Gastrocnemius medialis (tissue), 4 donors: ENCODE measurements around the gene JAM3. TPM values are rescaled to one million over a fixed set of nuclear protein-coding genes. Genes with fewer than 3 reads are reported as not detected.

Experiments used
- ATAC-seq, 2 donors: fragments of 150-250 bp; one replicate each; pipeline ENCODE4 v1.9.1; 2016
- DNase-seq, 2 donors: peaks; one replicate each; pipeline ENCODE4 v3.0.0-alpha.2; 2019
- H3K27ac ChIP-seq, 4 donors: fragments of 200-600 bp; sonication (generic); 1 replicate in 1 of 4; 2 replicates in 3 of 4; pipeline ENCODE4 v1.5.1; 2016 to 2018; ENCODE audit warnings: mild to moderate bottlenecking in 2 of 4, moderate library complexity in 1 of 4
- H3K27me3 ChIP-seq, 3 donors: fragments of 200-600 bp; sonication (generic) in 2 of 3; 1 replicate in 1 of 3; 2 replicates in 2 of 3; pipeline versions ENCODE4 v1.5.1 to v1.6.0; 2016 to 2019; ENCODE audit warnings: mild to moderate bottlenecking in 1 of 3, moderate library complexity in 1 of 3
- H3K36me3 ChIP-seq, 2 donors: fragments of 200-600 bp; sonication (generic) in 1 of 2; one replicate each; pipeline ENCODE4 v1.5.1; 2017 to 2018
- H3K4me1 ChIP-seq, 2 donors: fragments of 200-600 bp; sonication (generic) in 1 of 2; one replicate each; pipeline ENCODE4 v1.5.1; 2016 to 2017; ENCODE audit warnings: mild to moderate bottlenecking in 2 of 2
- H3K4me3 ChIP-seq, 4 donors: fragments of 200-600 bp; sonication (generic) in 3 of 4; 1 replicate in 1 of 4; 2 replicates in 3 of 4; pipeline ENCODE4 v1.5.1; 2016 to 2019; ENCODE audit warnings: mild to moderate bottlenecking in 2 of 4
- H3K9me3 ChIP-seq, 3 donors: fragments of 200-600 bp; sonication (generic) in 2 of 3; 1 replicate in 1 of 3; 2 replicates in 2 of 3; pipeline ENCODE4 v1.5.1; 2016 to 2019
- CTCF ChIP-seq, 5 experiments: fragments of 450-650 bp in 3 of 5; fragments of 200-600 bp in 2 of 5; sonication (generic) in 2 of 5; IDR thresholded peaks in 4 of 5; conservative IDR thresholded peaks in 1 of 5; 1 replicate in 4 of 5; 2 replicates in 1 of 5; pipeline ENCODE4 v1.5.1; 2016 to 2019; ENCODE audit warnings: antibody characterized with exemption in 5 of 5, mild to moderate bottlenecking in 3 of 5, moderate library complexity in 3 of 5
- POLR2A ChIP-seq, 2 donors: fragments of 450-650 bp; IDR thresholded peaks; one replicate each; pipeline ENCODE4 v1.6.1; 2017; ENCODE audit warnings: antibody characterized with exemption in 2 of 2, mild to moderate bottlenecking in 2 of 2, moderate library complexity in 2 of 2
- in situ Hi-C, 4 donors: fragments of 200-750 bp; cut with MboI; loops; one replicate each; pipeline versions ENCODE4 v1.15.0 to v1.8.0; 2017; ENCODE audit warnings: low sequenced_read_pairs in 4 of 4
- intact Hi-C: fragments of 100-400 bp; cut with DNase I; formaldehyde crosslinking; loops from one replicate; pipeline ENCODE4 v1.15.1; 2023; ENCODE audit warnings: low total_unique reads
- total RNA-seq, 4 donors: library from RNA; depleted of rRNA; stranded (reverse); fragments of >200 nt; gene quantifications; one replicate each; pipeline versions ENCODE4 v1.1.0 to v1.2.3, GENCODE V29; 2016

JAM3 gene
- total RNA-seq, 4 donors from 2014 or later: 3.5 to 9.7 (median 6.2) TPM

GRCh38 chr11:134155946-134156865 is 87.3 kb downstream of the JAM3 start:
- DNase-seq (no peak), ATAC-seq (no peak)
- Histone ChIP-seq H3K4me3 (no peak overlapping the region), H3K9me3 (no peaks in the 10 kb centered on the region), H3K27ac (no peak overlapping the region), H3K36me3 (peaks cover 0 to 65% of the 10 kb centered on the region in 2 donors), H3K27me3 (no peaks in the 10 kb centered on the region), H3K4me1 (no peaks in the 10 kb centered on the region)
- no peak for TF ChIP-seq CTCF (IDR thresholded peaks at IDR 0.05 in 4 of 5, conservative IDR thresholded peaks at IDR 0.05 in 1 of 5)
- TF ChIP-seq POLR2A (IDR thresholded peaks at IDR 0.05): no peak
- in situ Hi-C loops: no loop called here
- intact Hi-C loops: no loop called here

- no peak overlapping the region for H3K27ac ChIP-seq
- ATAC-seq: no peak
- no peaks in the 10 kb centered on the region for H3K9me3 ChIP-seq
- no peak for DNase-seq
- no peak overlapping the region for H3K4me3 ChIP-seq
- TF ChIP-seq CTCF (IDR thresholded peaks at IDR 0.05 in 4 of 5, conservative IDR thresholded peaks at IDR 0.05 in 1 of 5): no peak
- no peak for TF ChIP-seq POLR2A (IDR thresholded peaks at IDR 0.05)
- in situ Hi-C loops: no loop called here
- no peaks in the 10 kb centered on the region for H3K4me1 ChIP-seq
- H3K27me3 ChIP-seq: no peaks in the 10 kb centered on the region
- peaks cover 0 to 66% of the 10 kb centered on the region in 2 donors for H3K36me3 ChIP-seq
- intact Hi-C loops: no loop called here
Observed at GRCh38 chr11:134157451-134157850, 88.6 kb downstream of the JAM3 start.

GRCh38 chr11:134158023-134158422 is 89.2 kb downstream of the JAM3 start:
- no peak for TF ChIP-seq POLR2A (IDR thresholded peaks at IDR 0.05)
- no peak for TF ChIP-seq CTCF (IDR thresholded peaks at IDR 0.05 in 4 of 5, conservative IDR thresholded peaks at IDR 0.05 in 1 of 5)
- no peaks in the 10 kb centered on the region for H3K4me1 ChIP-seq
- H3K27ac ChIP-seq: no peak overlapping the region
- ATAC-seq: no peak
- intact Hi-C loops (no loop called here), in situ Hi-C loops (no loop called here)
- no peak for DNase-seq
- no peaks in the 10 kb centered on the region for H3K9me3 ChIP-seq
- peaks cover 0 to 61% of the 10 kb centered on the region in 2 donors for H3K36me3 ChIP-seq
- no peak overlapping the region for H3K4me3 ChIP-seq
- no peaks in the 10 kb centered on the region for H3K27me3 ChIP-seq

DNA sequence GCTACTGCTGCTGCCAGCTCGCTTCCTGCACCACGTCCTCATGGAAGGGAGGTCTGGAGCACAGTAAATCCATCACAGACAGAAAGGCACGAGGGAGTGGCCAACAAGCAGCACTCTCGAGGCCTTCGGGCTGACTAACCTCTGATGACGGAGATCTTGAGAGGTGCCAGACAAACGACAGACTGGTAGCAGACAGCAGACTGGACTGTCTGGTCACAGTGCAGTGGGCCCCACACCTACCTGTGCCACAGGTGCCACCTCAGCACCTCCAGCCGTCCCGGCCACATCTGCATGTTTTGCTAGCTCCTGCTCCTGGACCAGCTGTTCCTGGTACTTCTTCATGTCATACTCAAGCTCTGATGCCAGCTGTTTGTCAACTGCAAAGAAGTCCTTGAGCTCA is 90.8 kb downstream of the JAM3 start:
- no peaks in the 10 kb centered on the region for H3K27me3 ChIP-seq
- H3K36me3 ChIP-seq: peaks cover 0 to 64% of the 10 kb centered on the region in 2 donors
- intact Hi-C loops (no loop called here), in situ Hi-C loops (no loop called here)
- no peaks in the 10 kb centered on the region for H3K9me3 ChIP-seq
- H3K4me1 ChIP-seq: no peaks in the 10 kb centered on the region
- TF ChIP-seq CTCF (IDR thresholded peaks at IDR 0.05 in 4 of 5, conservative IDR thresholded peaks at IDR 0.05 in 1 of 5) (no peak), POLR2A (IDR thresholded peaks at IDR 0.05) (no peak)
- H3K27ac ChIP-seq: no peak overlapping the region
- no peak for ATAC-seq
- DNase-seq: no peak
- no peak overlapping the region for H3K4me3 ChIP-seq
